ENCODE results near the gene BACH1. TPM values are rescaled to one million over a fixed set of nuclear protein-coding genes. Genes with fewer than 3 reads are reported as not detected.

BACH1 gene
- polyA plus RNA-seq, 1 of the 3 experiments (the other 2 are of a cell fraction): 18.1 TPM

- no peak for DNase-seq
- Histone ChIP-seq H2AFZ (ENCODE audit: low read depth) (no peak overlapping the region), H3K4me2 (no peak overlapping the region), H3K79me2 (ENCODE audit: insufficient read depth) (no peaks in the 10 kb centered on the region), H3K9me2 (no peaks in the 10 kb centered on the region), H3K36me3 (replicated peaks in 1 of 2; ENCODE audit: control insufficient read depth in 1 of 2, insufficient read depth in 2 of 2, low read length in 1 of 2) (peaks cover 2 to 32% of the 10 kb centered on the region in 2 experiments), H3K9ac (no peak overlapping the region), H3K4me1 (ENCODE audit: control insufficient read depth in 1 of 2, insufficient read depth in 2 of 2, low read depth in 1 of 2, low read length in 1 of 2) (no peaks in the 10 kb centered on the region), H3K9me3 (no peaks in the 10 kb centered on the region), H3K4me3 (ENCODE audit: low read depth in 2 of 2, low read length in 1 of 2) (no peak overlapping the region), H3K27ac (ENCODE audit: low read depth in 2 of 2, low read length in 1 of 2) (no peak overlapping the region), H3K27me3 (ENCODE audit: insufficient read depth) (no peaks in the 10 kb centered on the region), H4K20me1 (ENCODE audit: insufficient read depth) (no peaks in the 10 kb centered on the region), H3F3A (replicated peaks; ENCODE audit: insufficient read depth) (no peaks in the 10 kb centered on the region)
- 100% methylated on average over 2 of the region's 2 CpGs for WGBS (ENCODE audit: low lambda C conversion rate)
- TF ChIP-seq YY1 (IDR thresholded peaks at IDR 0.05; ENCODE audit: low read depth): no peak
- no peak for TF ChIP-seq NFIC (IDR thresholded peaks at IDR 0.05; ENCODE audit: borderline replicate concordance)
- TF ChIP-seq CTCF (IDR thresholded peaks at IDR 0.05): no peak
- no peak for TF ChIP-seq TAF1 (IDR thresholded peaks at IDR 0.05; ENCODE audit: borderline replicate concordance, low read depth, low read length)
- TF ChIP-seq POLR2AphosphoS5 (IDR thresholded peaks at IDR 0.05; ENCODE audit: low read depth, low read length): no peak
- TF ChIP-seq GATA2 (CRISPR knock-in tag; IDR thresholded peaks at IDR 0.05): no peak
- no peak for TF ChIP-seq FOXJ3 (CRISPR knock-in tag; IDR thresholded peaks at IDR 0.05)
- TF ChIP-seq MEF2A (IDR thresholded peaks at IDR 0.05; ENCODE audit: borderline replicate concordance, low read depth): no peak
- TF ChIP-seq MXI1 (IDR thresholded peaks at IDR 0.05; ENCODE audit: low read depth, low read length): no peak
- no peak for TF ChIP-seq USF1 (IDR thresholded peaks at IDR 0.05; ENCODE audit: borderline replicate concordance, low read depth)
- TF ChIP-seq MAX (IDR thresholded peaks at IDR 0.05; ENCODE audit: low read depth): no peak
- ChIA-PET POLR2A (no interaction called here), CTCF (no interaction called here)
Observed at GRCh38 chr21:29367335-29367734, 68.6 kb downstream of the BACH1 start.

GRCh38 chr21:29368906-29369305 is 70.2 kb downstream of the BACH1 start:
- no peak for TF ChIP-seq MAX (IDR thresholded peaks at IDR 0.05; ENCODE audit: low read depth)
- TF ChIP-seq FOSL2 (IDR thresholded peaks at IDR 0.05; ENCODE audit: borderline replicate concordance, low read depth): no peak
- no peak for TF ChIP-seq EZH2phosphoT487 (IDR thresholded peaks at IDR 0.05; ENCODE audit: borderline replicate concordance, low read depth)
- no peak for TF ChIP-seq RAD21 (IDR thresholded peaks at IDR 0.05; ENCODE audit: low read length)
- no peak for TF ChIP-seq FOXJ3 (CRISPR knock-in tag; IDR thresholded peaks at IDR 0.05)
- TF ChIP-seq POLR2AphosphoS5 (IDR thresholded peaks at IDR 0.05; ENCODE audit: low read depth, low read length): no peak
- TF ChIP-seq CHD2 (IDR thresholded peaks at IDR 0.05; ENCODE audit: low read length, partially characterized antibody): no peak
- TF ChIP-seq JUND (IDR thresholded peaks at IDR 0.05): no peak
- no peak for TF ChIP-seq TCF12 (IDR thresholded peaks at IDR 0.05)
- no peak for TF ChIP-seq TAF1 (IDR thresholded peaks at IDR 0.05; ENCODE audit: borderline replicate concordance, low read depth, low read length)
- no peak for TF ChIP-seq EP300 (IDR thresholded peaks at IDR 0.05; ENCODE audit: borderline replicate concordance in 1 of 2, low read depth in 1 of 2, low read length in 1 of 2)
- no peak for TF ChIP-seq ELF1 (IDR thresholded peaks at IDR 0.05)
- Histone ChIP-seq H4K20me1 (ENCODE audit: insufficient read depth) (no peaks in the 10 kb centered on the region), H3K9ac (no peak overlapping the region), H3K27ac (ENCODE audit: low read depth in 2 of 2, low read length in 1 of 2) (no peak overlapping the region), H2AFZ (ENCODE audit: low read depth) (no peak overlapping the region), H3K9me2 (no peaks in the 10 kb centered on the region), H3K4me1 (ENCODE audit: control insufficient read depth in 1 of 2, insufficient read depth in 2 of 2, low read depth in 1 of 2, low read length in 1 of 2) (no peaks in the 10 kb centered on the region), H3K4me2 (no peak overlapping the region), H3F3A (replicated peaks; ENCODE audit: insufficient read depth) (no peaks in the 10 kb centered on the region), H3K27me3 (ENCODE audit: insufficient read depth) (no peaks in the 10 kb centered on the region), H3K9me3 (no peaks in the 10 kb centered on the region), H3K4me3 (ENCODE audit: low read depth in 2 of 2, low read length in 1 of 2) (no peak overlapping the region), H3K36me3 (replicated peaks in 1 of 2; ENCODE audit: control insufficient read depth in 1 of 2, insufficient read depth in 2 of 2, low read length in 1 of 2) (peaks cover 2 to 31% of the 10 kb centered on the region in 2 experiments), H3K79me2 (ENCODE audit: insufficient read depth) (no peaks in the 10 kb centered on the region)
- CTCF ChIA-PET: interaction anchor here (5.8 kb wide), 1 partner anchor 280 kb away, joined by 40 read pairs; no protein-coding TSS in a partner anchor
- 95% methylated on average over 3 of the region's 3 CpGs for WGBS (ENCODE audit: low lambda C conversion rate)
- POLR2A ChIA-PET: no interaction called here
- DNase-seq: no peak
